NCI-H748 treated with DMSO at 0.1 percent for 48 hours (cell line): ENCODE measurements around the gene CHRNB4.

Source experiments
- DNase-seq: peaks from one replicate; lab custom pipeline; 2025; lab: John Stamatoyannopoulos, UW

Gene CHRNB4

GRCh38 chr15:78633348-78633747 is 7.7 kb downstream of the CHRNB4 start:
- no peak for DNase-seq

- DNase-seq: no peak
These were observed 9.9 kb downstream of the CHRNB4 start for GRCh38 chr15:78630886-78631633.

GRCh38 chr15:78629716-78630065 is 11.3 kb downstream of the CHRNB4 start:
- DNase-seq: no peak

- DNase-seq: no peak
These were observed 11.8 kb downstream of the CHRNB4 start for GRCh38 chr15:78629031-78629715.

GRCh38 chr15:78628227-78628626 is 12.8 kb downstream of the CHRNB4 start:
- DNase-seq: no peak

- no peak for DNase-seq
These were observed 13.7 kb downstream of the CHRNB4 start for GRCh38 chr15:78627348-78627747.

- DNase-seq: no peak
These were observed 14.5 kb downstream of the CHRNB4 start for GRCh38 chr15:78626381-78626995.

GRCh38 chr15:78625606-78626280 is 15.3 kb downstream of the CHRNB4 start:
- peak; percentile 5 for DNase-seq

- DNase-seq: no peak
These were observed 16.1 kb downstream of the CHRNB4 start for GRCh38 chr15:78624651-78625590.

GRCh38 chr15:78623786-78624497 is 17.1 kb downstream of the CHRNB4 start:
- no peak for DNase-seq

GRCh38 chr15:78621810-78622402 is 19.1 kb downstream of the CHRNB4 start:
- DNase-seq: no peak

GRCh38 chr15:78620527-78621421 is 20.2 kb downstream of the CHRNB4 start, which contains the start of gene CHRNA3:
CHRNA3 (minus strand) TSS chr15:78620996; CDS start chr15:78620794, 202 bp downstream.
- DNase-seq: no peak

GRCh38 chr15:78620021-78620526 is 20.9 kb downstream of the CHRNB4 start:
- no peak for DNase-seq

- no peak for DNase-seq
These were observed 21.7 kb downstream of the CHRNB4 start for GRCh38 chr15:78619022-78619950.

- DNase-seq: peak; percentile 41
These were observed 22.5 kb downstream of the CHRNB4 start for GRCh38 chr15:78618490-78618934.

- no peak for DNase-seq
These were observed 22.9 kb downstream of the CHRNB4 start for GRCh38 chr15:78618064-78618463.

GRCh38 chr15:78617516-78617915 is 23.5 kb downstream of the CHRNB4 start:
- no peak for DNase-seq

GRCh38 chr15:78617076-78617475 is 23.9 kb downstream of the CHRNB4 start:
- DNase-seq: no peak
